GM12865 (cell line): Measurements from ENCODE around the gene ADTRP.

Source experiments
- DNase-seq: peaks from one replicate; pipeline ENCODE4 v3.0.0; 2010; ENCODE audit warnings: low read depth
- H3K4me3 ChIP-seq: 2 replicates; pipeline ENCODE4 v1.5.1; 2011; ENCODE audit warnings: mild to moderate bottlenecking, low read depth, low read length, control low read depth
- TF ChIP-seq, protein P1 (sequence below): IDR thresholded peaks from 2 replicates; pipeline ENCODE4 v1.5.1; 2011; ENCODE audit warnings: low read length, control low read depth, low read depth, inconsistent platforms; ENCODE audit not compliant: insufficient read depth; ENCODE audit errors: missing control alignments

Gene ADTRP

DNA sequence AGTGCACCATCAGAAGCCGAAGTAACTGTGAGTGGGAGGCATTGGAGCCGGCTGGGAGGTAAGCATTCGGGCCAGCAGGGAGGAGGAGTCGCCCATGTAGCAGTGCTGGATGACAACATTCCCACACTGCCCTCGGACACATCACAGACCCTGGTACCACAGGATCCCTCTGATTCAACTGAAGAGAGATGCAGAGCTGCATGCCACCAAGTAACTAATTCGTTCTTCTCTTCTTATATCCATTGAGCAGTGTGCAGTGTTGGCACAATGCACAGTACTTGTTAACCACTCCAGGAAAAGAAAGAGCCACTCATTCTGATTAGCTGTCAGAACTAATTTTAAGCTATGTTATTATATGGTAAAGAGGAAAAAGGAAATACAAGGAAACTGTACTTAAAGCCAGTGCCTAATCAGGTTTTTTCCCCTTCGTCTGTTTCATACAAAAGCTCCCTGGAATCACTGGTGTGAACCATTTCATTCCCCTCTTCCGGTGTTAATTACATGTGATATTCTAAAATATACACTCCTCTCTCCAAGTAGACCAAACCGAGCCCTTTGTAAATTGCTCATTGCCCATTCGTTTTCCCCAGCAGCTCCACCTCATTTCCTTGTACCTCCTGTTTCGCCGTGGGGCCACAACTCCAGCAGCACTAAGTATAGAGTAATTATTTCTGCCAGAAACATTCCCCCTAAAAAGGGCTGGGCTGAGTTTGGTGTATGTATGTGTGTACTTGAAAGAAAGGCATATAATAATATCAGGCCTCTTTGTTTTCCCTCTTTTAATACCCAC lies 32.4 kb upstream of the ADTRP start:
- no peak for DNase-seq
- no peak overlapping the region for H3K4me3 ChIP-seq
- TF ChIP-seq, protein P1, sequence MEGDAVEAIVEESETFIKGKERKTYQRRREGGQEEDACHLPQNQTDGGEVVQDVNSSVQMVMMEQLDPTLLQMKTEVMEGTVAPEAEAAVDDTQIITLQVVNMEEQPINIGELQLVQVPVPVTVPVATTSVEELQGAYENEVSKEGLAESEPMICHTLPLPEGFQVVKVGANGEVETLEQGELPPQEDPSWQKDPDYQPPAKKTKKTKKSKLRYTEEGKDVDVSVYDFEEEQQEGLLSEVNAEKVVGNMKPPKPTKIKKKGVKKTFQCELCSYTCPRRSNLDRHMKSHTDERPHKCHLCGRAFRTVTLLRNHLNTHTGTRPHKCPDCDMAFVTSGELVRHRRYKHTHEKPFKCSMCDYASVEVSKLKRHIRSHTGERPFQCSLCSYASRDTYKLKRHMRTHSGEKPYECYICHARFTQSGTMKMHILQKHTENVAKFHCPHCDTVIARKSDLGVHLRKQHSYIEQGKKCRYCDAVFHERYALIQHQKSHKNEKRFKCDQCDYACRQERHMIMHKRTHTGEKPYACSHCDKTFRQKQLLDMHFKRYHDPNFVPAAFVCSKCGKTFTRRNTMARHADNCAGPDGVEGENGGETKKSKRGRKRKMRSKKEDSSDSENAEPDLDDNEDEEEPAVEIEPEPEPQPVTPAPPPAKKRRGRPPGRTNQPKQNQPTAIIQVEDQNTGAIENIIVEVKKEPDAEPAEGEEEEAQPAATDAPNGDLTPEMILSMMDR: no peak

DNA sequence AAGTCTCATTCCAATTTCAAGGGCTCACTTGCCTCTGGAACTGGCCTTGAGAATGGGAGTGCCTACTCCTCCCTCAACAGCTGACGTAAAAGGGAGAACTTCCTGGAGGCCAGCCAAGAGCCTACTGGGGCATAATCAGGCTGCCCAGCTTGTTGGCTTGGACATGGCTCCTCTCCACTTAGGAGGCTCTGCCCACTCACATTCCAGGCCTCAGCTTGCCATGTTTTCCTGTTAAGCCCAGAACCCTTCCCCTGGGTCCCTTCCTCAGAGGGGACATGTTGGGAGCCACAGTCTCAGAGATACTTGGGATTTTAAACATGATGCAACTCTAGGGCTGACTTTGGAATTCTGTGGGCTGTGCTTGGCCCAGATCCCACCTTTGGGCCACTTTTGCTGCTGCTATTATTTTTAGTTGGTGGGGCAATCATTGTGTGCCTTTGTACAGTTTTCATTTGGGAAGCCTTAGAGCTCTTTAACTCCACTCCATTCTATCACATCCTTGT lies 31.5 kb upstream of the ADTRP start:
- no peak overlapping the region for H3K4me3 ChIP-seq
- TF ChIP-seq, protein P1: no peak
- no peak for DNase-seq

DNA sequence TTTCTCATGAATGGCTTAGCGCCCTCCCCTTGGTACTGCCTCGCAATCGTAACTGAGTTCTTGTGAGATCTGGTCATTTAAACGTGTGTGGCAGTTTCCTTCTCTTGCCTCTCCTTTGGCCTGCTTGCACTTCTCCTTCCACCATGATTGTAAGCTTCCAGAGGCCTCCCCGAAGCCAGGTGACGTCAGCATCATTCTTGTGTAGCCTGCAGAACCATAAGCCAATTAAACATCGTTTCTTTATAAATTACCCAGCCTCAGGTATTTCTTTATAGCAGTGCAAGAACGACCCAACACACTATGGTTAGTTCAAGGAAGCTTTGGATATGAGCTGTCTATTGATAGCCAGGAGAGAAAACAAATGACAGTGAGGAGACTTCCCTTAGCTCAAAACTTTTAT lies 29.5 kb upstream of the ADTRP start:
- TF ChIP-seq, protein P1: no peak
- no peak overlapping the region for H3K4me3 ChIP-seq
- DNase-seq: no peak

DNA sequence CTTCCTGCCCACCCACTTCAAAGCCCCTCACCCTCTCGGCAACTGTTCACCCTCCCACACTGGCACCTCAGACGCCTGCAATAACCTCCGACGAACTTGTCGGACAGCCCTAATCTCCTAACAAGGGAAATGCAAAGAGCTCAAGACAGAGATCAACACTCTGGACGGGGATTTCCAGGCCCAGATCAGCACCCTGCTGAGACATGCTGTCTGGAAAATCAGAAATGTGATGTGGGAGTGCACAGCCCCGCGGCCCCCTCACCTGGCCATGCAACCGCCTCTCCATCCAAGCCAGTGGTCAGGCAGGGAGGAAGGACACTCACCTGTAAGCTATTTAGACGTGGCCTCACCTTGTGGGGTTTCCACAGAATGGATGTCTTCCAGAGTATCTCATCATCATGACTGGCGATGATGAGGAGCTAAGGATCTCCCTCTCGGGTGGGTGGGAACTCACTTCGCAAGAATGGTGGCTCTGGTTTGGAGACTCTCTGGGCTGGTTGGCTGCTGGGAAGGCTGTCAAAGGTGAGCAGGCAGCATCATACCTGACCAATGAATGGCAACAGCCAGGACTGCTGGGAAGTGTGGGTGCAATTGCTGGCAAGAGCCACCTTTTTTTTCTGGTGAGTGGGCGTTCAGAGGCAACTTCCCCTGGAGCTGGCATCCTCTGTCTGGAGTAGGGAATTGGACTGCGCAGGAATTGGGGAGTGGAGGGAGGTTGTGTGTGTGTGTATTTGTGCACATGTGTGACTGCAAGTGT lies 28.1 kb upstream of the ADTRP start:
- TF ChIP-seq, protein P1: no peak
- no peak for DNase-seq
- no peak overlapping the region for H3K4me3 ChIP-seq

DNA sequence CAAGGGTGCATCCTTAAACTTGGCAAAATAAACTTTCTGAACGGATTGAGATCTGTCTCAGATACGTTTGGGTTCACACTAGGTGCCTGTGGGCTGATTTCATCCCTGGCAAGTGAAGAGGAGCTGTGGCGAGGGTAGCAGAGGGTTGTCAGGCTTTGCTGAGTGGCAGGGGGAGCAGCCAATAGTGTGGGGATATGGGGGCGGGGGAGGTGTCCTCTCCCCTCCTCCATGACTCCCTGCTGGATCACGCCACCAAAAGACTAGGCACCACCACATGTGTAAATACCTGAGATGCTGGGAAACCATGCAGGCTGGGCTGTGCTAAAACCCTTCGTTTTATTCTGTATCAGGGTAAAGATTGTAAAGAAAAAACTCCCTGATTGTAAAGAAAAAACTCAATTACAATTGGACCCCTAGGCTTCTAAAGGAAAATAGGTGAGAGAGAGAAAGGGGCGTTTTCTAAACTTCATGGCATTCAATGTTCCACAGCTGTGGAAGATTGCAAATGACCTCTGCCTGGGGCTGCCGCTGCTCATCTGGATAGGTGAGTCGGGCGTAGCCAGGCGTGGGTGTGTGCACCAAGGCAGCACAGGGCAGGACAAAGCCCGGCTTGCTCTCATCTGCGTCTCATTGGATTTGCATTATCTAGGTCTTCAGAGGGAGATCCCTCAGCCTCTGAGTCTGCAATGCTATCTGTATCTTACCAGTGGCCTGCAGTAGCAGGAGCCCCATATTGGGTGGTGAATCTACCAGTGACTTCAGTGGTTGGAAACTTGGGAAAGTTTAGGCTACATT lies 26.9 kb upstream of the ADTRP start:
- no peak for DNase-seq
- TF ChIP-seq, protein P1: no peak
- H3K4me3 ChIP-seq: no peak overlapping the region

DNA sequence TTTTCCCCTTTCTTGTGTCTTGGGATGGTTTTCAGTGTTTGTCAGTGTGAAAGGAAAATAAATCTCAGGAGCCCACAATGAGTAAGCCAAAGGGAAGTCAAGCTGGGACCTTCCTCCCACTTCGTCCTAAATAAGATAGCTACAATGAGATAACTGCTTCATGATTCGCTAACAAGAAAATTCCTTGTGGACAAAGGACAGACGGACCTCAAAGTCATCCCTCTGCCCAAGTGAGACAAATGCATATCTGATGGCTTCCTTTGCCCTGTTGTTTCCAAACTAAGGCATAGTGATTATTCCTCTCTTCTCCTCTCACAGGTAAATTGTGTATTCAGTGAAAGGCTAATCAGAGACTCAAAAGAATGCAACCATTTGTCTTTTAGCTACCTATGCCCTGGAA lies 26.1 kb upstream of the ADTRP start:
- TF ChIP-seq, protein P1: no peak
- DNase-seq: no peak
- no peak overlapping the region for H3K4me3 ChIP-seq
